IMR-90 (cell line): ENCODE data around the gene GNB1L. TPM values are rescaled to one million over a fixed set of nuclear protein-coding genes. Genes with fewer than 3 reads are reported as not detected.

Source experiments
- ATAC-seq: fragments of 200-7000 bp; cut with Tn5 transposase; 2 replicates; pipeline ENCODE4 v1.9.1; 2020; ENCODE audit warnings: low read depth, mild to moderate bottlenecking, moderate library complexity
- BruUV-seq: library from RNA; stranded (reverse); fragments of 400-500 nt; replicated peaks from 2 replicates; lab custom pipeline; 2021; lab: Mats Ljungman, UMichigan
- CTCF ChIA-PET: fragments of 300-600 bp; formaldehyde crosslinking; extraction: SDS; loops from one replicate; lab custom pipeline; 2021; ENCODE audit warnings: antibody characterized with exemption; lab: Yijun Ruan, JAX
- POLR2A ChIA-PET: fragments of 300-600 bp; sonication (Branson Sonifier 250); formaldehyde crosslinking; loops from one replicate; lab custom pipeline; 2022; ENCODE audit warnings: antibody characterized with exemption; ENCODE audit not compliant: unreplicated experiment; lab: Charles Lee
- DNase-seq: peaks from one replicate; pipeline ENCODE4 v3.0.0; 2013
- H2AFZ ChIP-seq: replicated peaks from 2 replicates; pipeline ENCODE3; 2013; ENCODE audit warnings: low read length, mild to moderate bottlenecking; ENCODE audit not compliant: poor library complexity
- H2AK5ac ChIP-seq: 2 replicates; pipeline ENCODE4 v1.6.1; 2013; ENCODE audit warnings: low read depth, low read length, inconsistent platforms
- H2AK9ac ChIP-seq: replicated peaks from 2 replicates; pipeline ENCODE3; 2013; ENCODE audit warnings: mild to moderate bottlenecking, low read depth, low read length, moderate library complexity; ENCODE audit not compliant: poor library complexity
- H2BK120ac ChIP-seq: 2 replicates; pipeline ENCODE4 v1.6.1; 2013; ENCODE audit warnings: low read depth, low read length, inconsistent platforms
- H2BK15ac ChIP-seq: 3 replicates; pipeline ENCODE4 v1.6.1; 2013; ENCODE audit warnings: low read depth, low read length, inconsistent platforms
- H2BK20ac ChIP-seq: 2 replicates; pipeline ENCODE4 v1.6.1; 2013; ENCODE audit warnings: low read depth, mild to moderate bottlenecking, inconsistent platforms, low read length, moderate library complexity
- H2BK5ac ChIP-seq: 2 replicates; pipeline ENCODE4 v1.6.1; 2013; ENCODE audit warnings: mild to moderate bottlenecking, low read depth, low read length, inconsistent platforms; ENCODE audit not compliant: poor library complexity, severe bottlenecking
- H3K14ac ChIP-seq: replicated peaks from 2 replicates; pipeline ENCODE4 v1.6.1; 2013; ENCODE audit warnings: low read depth, low read length, inconsistent platforms
- H3K18ac ChIP-seq: 2 replicates; pipeline ENCODE4 v1.6.1; 2013; ENCODE audit warnings: low read depth, low read length, control low read depth
- H3K23ac ChIP-seq: 2 replicates; pipeline ENCODE4 v1.6.1; 2013; ENCODE audit warnings: low read depth, low read length, inconsistent platforms
- H3K27ac ChIP-seq: 2 replicates; pipeline ENCODE4 v1.5.1; 2013; ENCODE audit warnings: mild to moderate bottlenecking, control low read depth, low read length; ENCODE audit not compliant: insufficient read depth
- H3K27me3 ChIP-seq: 2 replicates; pipeline ENCODE4 v1.6.1; 2013; ENCODE audit warnings: low read length; ENCODE audit not compliant: control insufficient read depth, insufficient read depth
- H3K36me3 ChIP-seq: 2 replicates; pipeline ENCODE4 v1.6.1; 2013; ENCODE audit warnings: low read length, mixed read lengths; ENCODE audit not compliant: control insufficient read depth, insufficient read depth
- H3K4ac ChIP-seq: 2 replicates; pipeline ENCODE4 v1.6.1; 2013; ENCODE audit warnings: low read depth, low read length, inconsistent platforms
- H3K4me1 ChIP-seq: 2 replicates; pipeline ENCODE4 v1.6.1; 2013; ENCODE audit warnings: low read length, mixed read lengths; ENCODE audit not compliant: control insufficient read depth, insufficient read depth
- H3K4me2 ChIP-seq: 2 replicates; pipeline ENCODE4 v1.6.1; 2013; ENCODE audit warnings: low read depth, mild to moderate bottlenecking, control low read depth, low read length, moderate library complexity
- H3K4me3 ChIP-seq: 2 replicates; pipeline ENCODE4 v1.5.1; 2013; ENCODE audit warnings: low read depth, mild to moderate bottlenecking, control low read depth, low read length, moderate library complexity; ENCODE audit not compliant: insufficient read depth
- H3K56ac ChIP-seq: 2 replicates; pipeline ENCODE4 v1.6.1; 2013; ENCODE audit warnings: low read length, inconsistent platforms; ENCODE audit not compliant: insufficient read depth; ENCODE audit errors: extremely low read depth
- H3K79me1 ChIP-seq, 2 experiments: 2 replicates each; pipeline ENCODE4 v1.6.1; 2013; ENCODE audit warnings: low read length in 2 of 2, inconsistent platforms in 1 of 2, low read depth in 1 of 2
- H3K9ac ChIP-seq: 2 replicates; pipeline ENCODE4 v1.6.1; 2013; ENCODE audit warnings: low read depth, low read length, control low read depth
- H3K9me1 ChIP-seq: 2 replicates; pipeline ENCODE4 v1.6.1; 2013; ENCODE audit warnings: low read length, inconsistent platforms; ENCODE audit not compliant: insufficient read depth
- H3K9me3 ChIP-seq: 2 replicates; pipeline ENCODE4 v1.6.1; 2013; ENCODE audit warnings: low read length; ENCODE audit not compliant: control insufficient read depth, insufficient read depth
- H4K20me1 ChIP-seq: 2 replicates; pipeline ENCODE4 v1.6.1; 2013; ENCODE audit warnings: low read length, inconsistent platforms; ENCODE audit not compliant: insufficient read depth
- H4K5ac ChIP-seq: 2 replicates; pipeline ENCODE4 v1.6.1; 2013; ENCODE audit warnings: mild to moderate bottlenecking, low read depth, low read length, control low read depth
- H4K8ac ChIP-seq, 2 experiments: 2 replicates each; pipeline ENCODE4 v1.6.1; 2013; ENCODE audit warnings: low read depth in 2 of 2, low read length in 2 of 2, control low read depth in 1 of 2, inconsistent platforms in 1 of 2
- H4K91ac ChIP-seq: 2 replicates; pipeline ENCODE4 v1.6.1; 2013; ENCODE audit warnings: low read depth, low read length, inconsistent platforms; ENCODE audit not compliant: insufficient read depth
- BHLHE40 ChIP-seq: fragments of 150-350 bp; IDR thresholded peaks from 2 replicates; pipeline ENCODE4 v1.6.1; 2016; ENCODE audit warnings: mild to moderate bottlenecking, low read depth, low read length
- CEBPB ChIP-seq: IDR thresholded peaks from 2 replicates; pipeline ENCODE4 v1.6.1; 2012; ENCODE audit warnings: low read depth, low read length, improper control_type of control experiment
- ELK1 ChIP-seq: fragments of 150-350 bp; IDR thresholded peaks from 2 replicates; pipeline ENCODE4 v1.6.1; 2016; ENCODE audit warnings: low read depth, mild to moderate bottlenecking, low read length, moderate library complexity, borderline replicate concordance
- FOS ChIP-seq: fragments of 150-350 bp; IDR thresholded peaks from 2 replicates; pipeline ENCODE4 v1.6.1; 2016; ENCODE audit warnings: low read depth, low read length
- MAZ ChIP-seq: IDR thresholded peaks from 2 replicates; pipeline ENCODE4 v1.6.1; 2012; ENCODE audit warnings: low read depth, mild to moderate bottlenecking, low read length, improper control_type of control experiment, moderate library complexity, borderline replicate concordance
- NFE2L2 ChIP-seq: fragments of 150-350 bp; IDR thresholded peaks from 2 replicates; pipeline ENCODE4 v1.6.1; 2016; ENCODE audit warnings: low read depth, mild to moderate bottlenecking, low read length
- POLR2A ChIP-seq: IDR thresholded peaks from 2 replicates; pipeline ENCODE4 v1.6.1; 2012; ENCODE audit warnings: mild to moderate bottlenecking, low read depth, low read length
- RFX5 ChIP-seq: IDR thresholded peaks from 2 replicates; pipeline ENCODE4 v1.8.0; 2012; ENCODE audit warnings: low read depth, mild to moderate bottlenecking, low read length, moderate library complexity
- SMC3 ChIP-seq: fragments of 150-350 bp; IDR thresholded peaks from 2 replicates; pipeline ENCODE4 v1.6.1; 2016; ENCODE audit warnings: low read depth, mild to moderate bottlenecking, antibody characterized with exemption, low read length, moderate library complexity
- USF2 ChIP-seq: fragments of 150-350 bp; IDR thresholded peaks from 2 replicates; pipeline ENCODE4 v1.6.1; 2017; ENCODE audit warnings: mild to moderate bottlenecking, antibody characterized with exemption, low read length, low read depth
- WGBS, 2 experiments: methylation state at CpG; one replicate each; pipeline versions ENCODE4 v1.1.5 to v1.1.7; 2013; ENCODE audit warnings: missing lambda C conversion rate in 2 of 2; ENCODE audit not compliant: insufficient read length in 1 of 2; ENCODE audit errors: extremely low coverage in 2 of 2; 5-methylcytosine and 5-hydroxymethylcytosine counted together
- dilution Hi-C: fragments of 300-500 bp; cut with HindIII; formaldehyde crosslinking; loops from one replicate; pipeline ENCODE4 v1.14.3; 2018; ENCODE audit warnings: low sequenced_read_pairs; ENCODE audit not compliant: unreplicated experiment
- in situ Hi-C: fragments of 300-500 bp; cut with MboI; formaldehyde crosslinking; loops from 3 replicates; pipeline ENCODE4 v1.14.3; 2019; ENCODE audit warnings: low sequenced_read_pairs, inconsistent platforms, mixed read lengths
- intact Hi-C: fragments of 100-400 bp; cut with micrococcal nuclease; formaldehyde crosslinking; loops from 2 replicates; pipeline ENCODE4 v1.10.0; 2022
- polyA plus RNA-seq, 3 experiments: library from polyadenylated mRNA; depleted of rRNA; stranded (reverse); fragments of >200 nt; gene quantifications; 2 replicates each; pipeline ENCODE4 v1.2.3, GENCODE V29; 2012; ENCODE audit warnings: low replicate concordance in 1 of 3
- total RNA-seq: library from RNA; depleted of rRNA; stranded (reverse); fragments of >200 nt; gene quantifications from 2 replicates; pipeline ENCODE4 v1.2.3, GENCODE V29; 2012

GNB1L gene
- total and polyA plus RNA-seq, 2 of the 4 experiments (the other 2 are of a cell fraction): 2.5 to 4.4 TPM

GRCh38 chr22:19885841-19886592 lies 31.3 kb upstream of the GNB1L start:
- ChIA-PET CTCF (no interaction called here), POLR2A (no interaction called here)
- Histone ChIP-seq H3K27ac (peak overlapping the region; percentile 64), H2BK15ac (peak overlapping the region; percentile 17; the same call in 2 of the 3 replicates), H3K56ac (no peak overlapping the region), H2AK9ac (peak overlapping the region; percentile 86), H3K4me1 (peaks cover 40% of the 10 kb centered on the region), H3K14ac (peak overlapping the region; percentile 58), H3K4me2 (no peak overlapping the region), H2BK120ac (peak overlapping the region; percentile 97), H3K4ac (peak overlapping the region; percentile 87), H4K91ac (peak overlapping the region; percentile 92), H4K5ac (peak overlapping the region; percentile 85), H3K9me1 (peaks cover 52% of the 10 kb centered on the region), H3K27me3 (no peaks in the 10 kb centered on the region), H3K9me3 (no peaks in the 10 kb centered on the region), H3K4me3 (no peak overlapping the region), H2BK5ac (peak overlapping the region; percentile 90), H4K20me1 (peaks cover 4% of the 10 kb centered on the region), H3K9ac (no peak overlapping the region), H3K79me1 (peaks cover 0 to 47% of the 10 kb centered on the region in 2 experiments; a peak in 3 of 4 replicates), H2BK20ac (peak overlapping the region; percentile 92), H3K18ac (peak overlapping the region; percentile 85; the same call in 1 of the 2 replicates), H4K8ac (peak overlapping the region; percentile 63 to 92), H2AFZ (peak overlapping the region; percentile 65), H2AK5ac (peak overlapping the region; percentile 96), H3K36me3 (0 out of 2 replicates have a peak, but pooled peaks cover 1% of the 10 kb centered on the region), H3K23ac (peak overlapping the region; percentile 34; the same call in 1 of the 2 replicates)
- no peak for ATAC-seq
- in situ Hi-C loops: no loop called here
- BruUV-seq: no TSS peak
- no peak for DNase-seq
- dilution Hi-C loops: no loop called here
- intact Hi-C loops: no loop called here
- WGBS, 2 experiments: 76% methylated on average over 5 of the region's 15 CpGs; no CpG with 5 or more reads in 1 of the 2 experiments
- TF ChIP-seq MAZ: no peak
- no peak for TF ChIP-seq POLR2A
- no peak for TF ChIP-seq ELK1
- TF ChIP-seq RFX5: no peak
- no peak for TF ChIP-seq CEBPB
- TF ChIP-seq BHLHE40: no peak
- no peak for TF ChIP-seq SMC3
- TF ChIP-seq FOS: no peak
- no peak for TF ChIP-seq USF2
- TF ChIP-seq NFE2L2: no peak
